ENCODE measurements around the gene ZBTB5.

DNA sequence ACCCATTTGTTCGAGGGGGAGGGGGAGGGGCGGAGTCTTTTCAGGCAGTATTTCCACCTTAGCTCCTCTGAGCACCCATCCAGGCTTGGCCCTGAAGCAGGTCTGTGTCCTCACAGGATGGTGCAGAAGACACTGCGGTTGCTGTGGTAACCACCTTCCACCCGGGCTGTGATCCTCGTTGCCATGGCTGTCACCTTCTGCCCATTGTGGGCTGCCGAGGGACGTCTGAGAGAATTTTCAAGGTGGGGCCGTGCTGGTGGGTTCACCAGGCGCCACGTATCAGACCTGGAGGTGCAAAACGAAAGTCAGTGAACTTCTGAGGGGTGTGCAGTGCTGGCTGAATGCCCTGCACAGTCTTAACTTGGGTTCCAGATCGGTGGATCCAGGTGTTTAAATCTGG is 47.2 kb upstream of the ZBTB5 start:
- TF ChIP-seq, protein P1, sequence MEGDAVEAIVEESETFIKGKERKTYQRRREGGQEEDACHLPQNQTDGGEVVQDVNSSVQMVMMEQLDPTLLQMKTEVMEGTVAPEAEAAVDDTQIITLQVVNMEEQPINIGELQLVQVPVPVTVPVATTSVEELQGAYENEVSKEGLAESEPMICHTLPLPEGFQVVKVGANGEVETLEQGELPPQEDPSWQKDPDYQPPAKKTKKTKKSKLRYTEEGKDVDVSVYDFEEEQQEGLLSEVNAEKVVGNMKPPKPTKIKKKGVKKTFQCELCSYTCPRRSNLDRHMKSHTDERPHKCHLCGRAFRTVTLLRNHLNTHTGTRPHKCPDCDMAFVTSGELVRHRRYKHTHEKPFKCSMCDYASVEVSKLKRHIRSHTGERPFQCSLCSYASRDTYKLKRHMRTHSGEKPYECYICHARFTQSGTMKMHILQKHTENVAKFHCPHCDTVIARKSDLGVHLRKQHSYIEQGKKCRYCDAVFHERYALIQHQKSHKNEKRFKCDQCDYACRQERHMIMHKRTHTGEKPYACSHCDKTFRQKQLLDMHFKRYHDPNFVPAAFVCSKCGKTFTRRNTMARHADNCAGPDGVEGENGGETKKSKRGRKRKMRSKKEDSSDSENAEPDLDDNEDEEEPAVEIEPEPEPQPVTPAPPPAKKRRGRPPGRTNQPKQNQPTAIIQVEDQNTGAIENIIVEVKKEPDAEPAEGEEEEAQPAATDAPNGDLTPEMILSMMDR (conservative IDR thresholded peaks at IDR 0.05): no peak
- no peak for TF ChIP-seq EZH2 (IDR thresholded peaks at IDR 0.05; ENCODE audit: low read depth)

Data from PC-9 (cell line).